ENCODE results near the gene MTG1. TPM values are rescaled to one million over a fixed set of nuclear protein-coding genes. Genes with fewer than 3 reads are reported as not detected.
"Not testable (repeated sequence)": the region's sequence is repeated elsewhere in the genome, so short reads cannot be mapped to it uniquely, and the experiment has no call there.

Gene MTG1
- total and polyA plus RNA-seq, 4 donors: 23.4 to 91.2 (median 42.8) TPM

DNA sequence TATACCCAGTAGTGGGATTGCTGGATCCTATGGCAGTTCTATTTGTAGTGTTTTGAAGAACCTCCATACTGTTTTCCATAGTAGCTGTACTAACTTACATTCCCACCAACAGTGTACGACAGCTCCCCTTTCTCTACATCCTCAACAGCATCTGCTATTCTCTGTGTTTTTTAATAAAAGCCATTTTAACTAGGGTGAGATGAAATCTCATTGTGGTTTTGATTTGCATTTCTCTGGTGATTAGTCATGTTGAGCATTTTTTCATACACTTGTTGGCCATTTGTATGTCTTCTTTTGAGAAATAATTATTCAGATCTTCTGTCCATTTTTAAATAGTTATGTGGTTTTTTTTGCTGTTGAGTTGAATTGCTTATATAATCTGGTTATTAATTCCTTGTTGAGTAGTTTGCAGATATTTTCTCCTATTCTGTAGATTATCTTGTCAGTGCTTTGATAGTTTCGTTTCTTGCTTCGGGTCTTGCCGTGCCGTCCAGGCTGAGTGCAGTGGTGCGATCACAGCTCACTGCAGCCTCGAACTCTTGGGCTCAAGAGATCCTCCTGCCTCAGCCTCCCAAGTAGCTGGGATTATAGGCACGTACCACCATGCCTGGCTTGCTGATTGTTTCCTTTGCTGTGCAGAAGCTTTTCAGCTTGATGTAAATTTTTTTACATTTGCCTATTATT, 12.0 kb downstream of the MTG1 start:
- Histone ChIP-seq H3K9me3 (ENCODE audit: control insufficient read depth, insufficient read depth, low read length) (peaks cover 8% of the 10 kb centered on the region), H3K27ac (ENCODE audit: low read depth, low read length) (no peak overlapping the region), H3K4me3 (ENCODE audit: low read depth, low read length) (no peak overlapping the region), H3K27me3 (ENCODE audit: control insufficient read depth, insufficient read depth, low read length) (no peaks in the 10 kb centered on the region), H3K4me1 (ENCODE audit: control insufficient read depth, insufficient read depth, low read length) (no peaks in the 10 kb centered on the region), H3K36me3 (ENCODE audit: control insufficient read depth, insufficient read depth, low read length) (peaks cover 37% of the 10 kb centered on the region)
- no peak for DNase-seq (ENCODE audit: low read depth in 4 of 6, low spot score in 6 of 6)
- WGBS (ENCODE audit: insufficient coverage): 96% methylated on average over 6 of the region's 8 CpGs

DNA sequence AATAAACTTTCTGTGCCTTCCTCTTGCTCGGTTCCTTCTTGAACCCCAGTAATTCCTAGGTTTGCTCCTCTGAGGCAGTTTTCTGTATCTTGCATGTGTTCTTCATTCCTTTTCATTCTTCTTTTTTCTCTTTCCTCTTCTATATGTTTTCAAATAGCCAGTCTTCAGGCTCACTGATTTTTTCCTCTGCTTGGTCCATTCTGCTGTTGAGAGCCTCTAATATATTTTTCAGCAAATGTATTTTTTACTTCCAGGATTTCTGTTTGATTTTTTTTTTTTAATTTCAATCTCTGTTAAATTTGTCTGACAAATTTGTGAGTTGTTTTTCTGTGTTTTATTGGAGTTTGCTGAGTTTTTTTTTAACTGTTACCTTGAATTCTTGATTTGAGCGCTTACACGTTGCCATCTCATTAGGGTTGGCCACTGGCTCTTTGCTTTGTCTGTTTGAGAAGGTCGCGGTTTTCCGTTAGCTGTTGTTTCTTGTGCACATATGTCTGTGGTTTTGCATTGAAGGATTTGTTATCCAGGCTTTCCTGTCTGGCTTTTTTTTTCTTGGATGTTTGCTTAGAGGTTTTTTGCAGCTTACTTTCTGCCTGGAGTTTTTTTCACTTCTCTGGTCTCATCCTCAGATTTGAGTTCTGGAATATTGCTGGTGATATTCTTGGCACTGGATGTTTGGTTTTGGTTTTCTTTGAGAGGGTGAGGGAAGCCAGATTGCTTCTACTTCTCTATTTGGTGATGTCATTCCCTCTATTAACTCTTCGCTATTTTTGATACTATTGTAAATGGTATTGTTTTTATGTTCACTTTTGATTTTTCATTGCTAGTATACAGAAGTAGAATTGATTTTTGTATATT, 17.8 kb downstream of the MTG1 start:
- no peak overlapping the region for H3K27ac ChIP-seq (ENCODE audit: low read depth, low read length)
- H3K36me3 ChIP-seq (ENCODE audit: control insufficient read depth, insufficient read depth, low read length): peaks cover 24% of the 10 kb centered on the region
- H3K9me3 ChIP-seq (ENCODE audit: control insufficient read depth, insufficient read depth, low read length): peaks cover 17% of the 10 kb centered on the region
- no peaks in the 10 kb centered on the region for H3K4me1 ChIP-seq (ENCODE audit: control insufficient read depth, insufficient read depth, low read length)
- 100% methylated on average over 6 of the region's 7 CpGs for WGBS (ENCODE audit: insufficient coverage)
- H3K27me3 ChIP-seq (ENCODE audit: control insufficient read depth, insufficient read depth, low read length): no peaks in the 10 kb centered on the region
- no peak for DNase-seq (ENCODE audit: low read depth in 4 of 6, low spot score in 6 of 6)
- no peak overlapping the region for H3K4me3 ChIP-seq (ENCODE audit: low read depth, low read length)

DNA sequence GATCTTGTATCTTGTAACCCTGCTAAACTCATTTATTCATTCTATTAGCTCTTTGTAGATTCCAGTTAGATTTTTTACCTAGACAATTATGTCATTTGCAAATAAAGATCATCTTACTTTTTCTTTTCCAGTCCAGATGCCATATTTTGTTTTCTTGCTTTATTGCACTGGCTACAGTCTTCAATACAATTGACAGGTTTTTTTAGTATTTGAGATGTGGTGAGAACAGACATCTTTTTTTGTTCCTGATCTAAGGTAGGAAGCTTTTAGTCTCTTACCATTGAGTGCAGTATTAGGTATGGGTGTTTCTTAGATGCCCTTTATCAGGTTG, 18.4 kb downstream of the MTG1 start:
- no peaks in the 10 kb centered on the region for H3K27me3 ChIP-seq (ENCODE audit: control insufficient read depth, insufficient read depth, low read length)
- H3K36me3 ChIP-seq (ENCODE audit: control insufficient read depth, insufficient read depth, low read length): peaks cover 24% of the 10 kb centered on the region
- H3K9me3 ChIP-seq (ENCODE audit: control insufficient read depth, insufficient read depth, low read length): peaks cover 17% of the 10 kb centered on the region

DNA sequence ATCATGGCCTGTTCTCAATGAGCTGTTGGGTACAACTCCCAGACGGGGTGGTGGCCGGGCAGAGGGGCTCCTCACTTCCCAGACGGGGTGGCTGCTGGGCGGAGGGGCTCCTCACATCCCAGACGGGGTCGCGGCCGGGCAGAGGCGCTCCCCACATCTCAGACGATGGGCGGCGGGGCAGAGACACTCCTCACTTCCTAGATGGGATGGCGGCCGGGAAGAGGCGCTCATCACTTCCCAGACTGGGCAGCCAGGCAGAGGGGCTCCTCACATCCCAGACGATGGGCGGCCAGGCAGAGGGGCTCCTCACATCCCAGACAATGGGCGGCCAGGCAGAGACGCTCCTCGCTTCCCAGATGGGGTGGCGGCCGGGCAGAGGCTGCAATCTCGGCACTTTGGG, 20.4 kb downstream of the MTG1 start:
- H3K36me3 ChIP-seq (ENCODE audit: control insufficient read depth, insufficient read depth, low read length): peaks cover 40% of the 10 kb centered on the region
- H3K9me3 ChIP-seq (ENCODE audit: control insufficient read depth, insufficient read depth, low read length): peaks cover 10% of the 10 kb centered on the region
- H3K27ac ChIP-seq (ENCODE audit: low read depth, low read length); H3K27me3 ChIP-seq (ENCODE audit: control insufficient read depth, insufficient read depth, low read length); H3K4me1 ChIP-seq (ENCODE audit: control insufficient read depth, insufficient read depth, low read length); H3K4me3 ChIP-seq (ENCODE audit: low read depth, low read length); DNase-seq (ENCODE audit: low read depth in 4 of 6, low spot score in 6 of 6): not testable (repeated sequence)
- WGBS (ENCODE audit: insufficient coverage): 95% methylated on average over 3 of the region's 23 CpGs

More for the DNA sequence above, 18.4 kb downstream of the MTG1 start:
- no peak overlapping the region for H3K4me3 ChIP-seq (ENCODE audit: low read depth, low read length)
- H3K4me1 ChIP-seq (ENCODE audit: control insufficient read depth, insufficient read depth, low read length): no peaks in the 10 kb centered on the region
- DNase-seq (ENCODE audit: low read depth in 4 of 6, low spot score in 6 of 6): no peak
- H3K27ac ChIP-seq (ENCODE audit: low read depth, low read length): no peak overlapping the region

DNA sequence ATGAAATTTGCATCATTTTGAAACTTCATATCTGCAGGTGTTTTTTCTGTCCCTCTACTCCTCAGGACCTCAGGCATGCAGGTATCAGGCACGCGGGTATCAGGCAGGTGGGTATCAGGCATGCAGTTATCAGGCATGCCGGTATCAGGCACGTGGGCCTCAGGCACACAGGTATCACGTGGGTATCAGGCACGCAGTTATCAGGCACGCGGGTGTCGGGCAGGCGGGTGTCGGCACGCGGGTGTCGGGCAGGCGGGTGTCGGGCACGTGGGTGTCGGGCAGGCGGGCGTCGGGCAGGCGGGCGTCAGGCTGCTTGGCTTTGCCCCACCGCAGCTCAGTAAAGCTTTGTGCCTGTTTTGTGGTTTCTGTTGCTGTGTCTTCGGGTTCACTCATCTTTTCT, 21.8 kb downstream of the MTG1 start:
- no peak overlapping the region for H3K27ac ChIP-seq (ENCODE audit: low read depth, low read length)
- no peaks in the 10 kb centered on the region for H3K4me1 ChIP-seq (ENCODE audit: control insufficient read depth, insufficient read depth, low read length)
- H3K36me3 ChIP-seq (ENCODE audit: control insufficient read depth, insufficient read depth, low read length): peaks cover 46% of the 10 kb centered on the region
- H3K4me3 ChIP-seq (ENCODE audit: low read depth, low read length): no peak overlapping the region
- H3K9me3 ChIP-seq (ENCODE audit: control insufficient read depth, insufficient read depth, low read length): peaks cover 10% of the 10 kb centered on the region
- 97% methylated on average over 17 of the region's 25 CpGs for whole genome bisulfite sequencing (ENCODE audit: insufficient coverage)
- H3K27me3 ChIP-seq (ENCODE audit: control insufficient read depth, insufficient read depth, low read length): no peaks in the 10 kb centered on the region
- no peak for DNase-seq (ENCODE audit: low read depth in 4 of 6, low spot score in 6 of 6)

DNA sequence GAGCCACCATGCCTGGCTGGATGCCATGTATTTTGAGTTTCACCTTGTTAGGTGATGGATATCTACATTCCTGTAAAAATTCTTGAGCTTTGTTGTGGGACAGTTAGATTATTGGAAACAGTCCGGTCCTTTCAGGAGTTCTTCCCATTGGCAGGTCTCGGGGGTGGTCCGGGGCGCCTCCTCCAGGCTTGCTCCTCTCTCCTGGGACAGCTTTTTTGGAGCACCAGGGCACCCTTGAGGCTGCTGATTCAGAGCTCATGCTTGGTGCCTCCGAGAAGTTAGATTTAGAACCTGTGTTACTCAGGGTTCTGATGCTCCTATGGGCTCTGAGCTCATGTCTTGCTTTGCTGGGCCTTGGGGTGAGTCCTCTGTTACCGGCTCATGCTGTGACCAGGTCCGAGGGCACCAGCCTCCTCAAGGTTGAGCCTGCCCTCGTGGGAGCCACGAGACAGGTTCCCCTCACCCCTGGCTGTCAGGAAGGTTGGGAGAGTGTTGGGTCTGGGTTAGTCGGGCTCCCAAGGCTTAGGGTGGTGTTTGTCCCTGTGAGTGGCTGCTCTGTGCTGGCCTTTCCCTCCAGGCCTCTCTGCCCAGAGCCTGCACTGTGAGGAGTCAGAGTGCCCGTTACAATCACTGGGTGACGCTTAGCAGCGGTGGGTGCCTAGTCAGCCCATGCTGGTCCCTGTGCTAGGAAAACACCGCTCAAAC, 24.5 kb downstream of the MTG1 start:
- H3K27ac ChIP-seq (ENCODE audit: low read depth, low read length): no peak overlapping the region
- 94% methylated on average over 14 of the region's 14 CpGs for WGBS (ENCODE audit: insufficient coverage)
- peaks cover 64% of the 10 kb centered on the region for H3K36me3 ChIP-seq (ENCODE audit: control insufficient read depth, insufficient read depth, low read length)
- H3K9me3 ChIP-seq (ENCODE audit: control insufficient read depth, insufficient read depth, low read length): no peaks in the 10 kb centered on the region
- peaks cover 3% of the 10 kb centered on the region for H3K4me1 ChIP-seq (ENCODE audit: control insufficient read depth, insufficient read depth, low read length)
- no peak for DNase-seq (ENCODE audit: low read depth in 4 of 6, low spot score in 6 of 6)
- no peak overlapping the region for H3K4me3 ChIP-seq (ENCODE audit: low read depth, low read length)
- H3K27me3 ChIP-seq (ENCODE audit: control insufficient read depth, insufficient read depth, low read length): peaks cover 4% of the 10 kb centered on the region

DNA sequence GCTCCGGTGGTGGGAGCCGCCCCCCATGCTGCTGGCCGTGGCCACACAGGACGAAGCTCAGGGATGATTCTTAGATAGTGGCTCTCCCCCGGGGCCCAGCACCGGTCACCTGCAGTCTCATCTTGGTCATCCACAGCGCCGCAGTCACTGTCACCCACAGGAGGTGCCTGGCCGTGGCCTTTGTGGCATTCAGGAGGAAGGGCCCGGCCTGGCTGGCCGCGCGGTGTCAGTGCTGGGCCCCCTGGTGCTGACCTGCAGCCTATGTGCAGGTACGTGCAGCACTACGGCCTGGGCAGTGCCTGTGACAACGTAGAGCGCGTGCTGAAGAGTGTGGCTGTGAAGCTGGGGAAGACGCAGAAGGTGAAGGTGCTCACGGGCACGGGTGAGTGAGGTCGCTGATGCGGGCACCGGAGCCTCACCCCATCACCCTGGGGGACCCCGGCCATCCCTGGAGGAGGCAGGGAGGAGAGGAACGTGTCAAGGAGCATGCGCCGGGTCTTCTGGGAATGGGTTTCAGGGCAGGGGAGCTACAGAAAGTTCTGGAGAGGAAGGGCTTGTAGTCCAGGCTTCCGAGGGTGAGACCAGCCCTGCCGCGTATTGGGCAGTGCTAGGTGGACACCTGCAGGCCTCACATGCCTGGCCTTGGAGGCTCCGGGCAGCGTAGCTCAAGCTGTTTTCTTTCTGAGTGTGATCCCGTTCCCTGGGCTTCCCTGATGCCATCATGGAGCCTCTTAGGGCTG, 25.4 kb downstream of the MTG1 start:
- no peaks in the 10 kb centered on the region for H3K9me3 ChIP-seq (ENCODE audit: control insufficient read depth, insufficient read depth, low read length)
- no peak overlapping the region for H3K4me3 ChIP-seq (ENCODE audit: low read depth, low read length)
- 97% methylated on average over 34 of the region's 34 CpGs for WGBS (ENCODE audit: insufficient coverage)
- peaks cover 4% of the 10 kb centered on the region for H3K27me3 ChIP-seq (ENCODE audit: control insufficient read depth, insufficient read depth, low read length)
- H3K36me3 ChIP-seq (ENCODE audit: control insufficient read depth, insufficient read depth, low read length): peaks cover 64% of the 10 kb centered on the region
- DNase-seq (ENCODE audit: low read depth in 4 of 6, low spot score in 6 of 6): no peak
- no peak overlapping the region for H3K27ac ChIP-seq (ENCODE audit: low read depth, low read length)
- peaks cover 3% of the 10 kb centered on the region for H3K4me1 ChIP-seq (ENCODE audit: control insufficient read depth, insufficient read depth, low read length)

DNA sequence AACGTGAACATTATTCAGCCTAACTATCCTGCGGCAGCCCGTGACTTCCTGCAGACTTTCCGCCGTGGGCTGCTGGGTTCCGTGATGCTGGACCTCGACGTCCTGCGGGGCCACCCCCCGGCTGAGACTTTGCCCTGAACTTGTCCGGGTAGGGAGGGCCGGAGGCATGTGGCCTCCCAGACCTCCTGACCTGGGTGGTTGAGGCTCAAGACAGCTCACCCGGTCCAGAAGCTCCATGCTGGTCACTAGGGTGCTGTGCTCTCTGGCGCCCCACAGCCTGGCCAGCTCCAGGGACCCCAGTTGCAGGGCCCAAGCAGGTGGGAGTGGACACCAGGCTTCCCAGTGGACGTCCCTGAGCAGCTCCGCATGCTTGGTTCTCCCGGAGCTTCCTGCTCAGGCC, 26.1 kb downstream of the MTG1 start:
- Histone ChIP-seq H3K36me3 (ENCODE audit: control insufficient read depth, insufficient read depth, low read length) (peaks cover 62% of the 10 kb centered on the region), H3K4me3 (ENCODE audit: low read depth, low read length) (no peak overlapping the region), H3K4me1 (ENCODE audit: control insufficient read depth, insufficient read depth, low read length) (peaks cover 3% of the 10 kb centered on the region), H3K27ac (ENCODE audit: low read depth, low read length) (no peak overlapping the region), H3K27me3 (ENCODE audit: control insufficient read depth, insufficient read depth, low read length) (peaks cover 4% of the 10 kb centered on the region), H3K9me3 (ENCODE audit: control insufficient read depth, insufficient read depth, low read length) (no peaks in the 10 kb centered on the region)
- 90% methylated on average over 16 of the region's 17 CpGs for WGBS (ENCODE audit: insufficient coverage)
- no peak for DNase-seq (ENCODE audit: low read depth in 4 of 6, low spot score in 6 of 6)

DNA sequence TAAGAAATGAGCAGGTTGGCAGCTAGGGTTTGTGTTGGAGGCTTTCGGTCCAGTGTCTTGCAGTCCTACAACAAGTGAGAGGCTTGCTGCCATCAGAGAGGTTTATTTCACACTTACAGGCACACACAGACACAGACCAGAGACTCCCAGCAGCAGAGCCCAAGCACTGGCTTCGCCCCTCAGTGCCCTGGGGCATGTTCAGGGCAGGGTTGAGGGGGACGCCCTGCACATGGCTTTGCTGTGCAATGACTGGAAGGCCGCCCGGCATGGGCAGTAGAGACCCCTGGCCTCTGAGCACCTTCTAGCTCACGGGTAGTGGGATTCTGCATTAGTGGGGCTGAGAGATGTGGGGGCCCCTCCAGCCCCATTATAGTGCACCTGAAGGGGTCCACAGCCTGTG, 26.6 kb downstream of the MTG1 start:
- Histone ChIP-seq H3K27ac (ENCODE audit: low read depth, low read length) (no peak overlapping the region), H3K36me3 (ENCODE audit: control insufficient read depth, insufficient read depth, low read length) (peaks cover 56% of the 10 kb centered on the region), H3K4me3 (ENCODE audit: low read depth, low read length) (no peak overlapping the region), H3K9me3 (ENCODE audit: control insufficient read depth, insufficient read depth, low read length) (no peaks in the 10 kb centered on the region), H3K27me3 (ENCODE audit: control insufficient read depth, insufficient read depth, low read length) (peaks cover 4% of the 10 kb centered on the region), H3K4me1 (ENCODE audit: control insufficient read depth, insufficient read depth, low read length) (peaks cover 3% of the 10 kb centered on the region)
- 95% methylated on average over 4 of the region's 6 CpGs for WGBS (ENCODE audit: insufficient coverage)
- no peak for DNase-seq (ENCODE audit: low read depth in 4 of 6, low spot score in 6 of 6)
